Hepatic stellate cell (primary cell): ENCODE data around the gene ATG10.
"Not testable (repeated sequence)": the region's sequence is repeated elsewhere in the genome, so short reads cannot be mapped to it uniquely, and the experiment has no call there.

Source experiments
- DNase-seq: peaks from one replicate; pipeline ENCODE4 v3.0.0; 2011; ENCODE audit warnings: low spot score

Gene ATG10

GRCh38 chr5:81971712-81972491, at the start of gene ATG10:
ATG10 (plus strand) TSS chr5:81972023; CDS start chr5:81987571, 15,548 bp downstream.
- peak; percentile 94 for DNase-seq

- no peak for DNase-seq
Measured at GRCh38 chr5:81922854-81923279, 49.0 kb upstream of the ATG10 start.

DNA sequence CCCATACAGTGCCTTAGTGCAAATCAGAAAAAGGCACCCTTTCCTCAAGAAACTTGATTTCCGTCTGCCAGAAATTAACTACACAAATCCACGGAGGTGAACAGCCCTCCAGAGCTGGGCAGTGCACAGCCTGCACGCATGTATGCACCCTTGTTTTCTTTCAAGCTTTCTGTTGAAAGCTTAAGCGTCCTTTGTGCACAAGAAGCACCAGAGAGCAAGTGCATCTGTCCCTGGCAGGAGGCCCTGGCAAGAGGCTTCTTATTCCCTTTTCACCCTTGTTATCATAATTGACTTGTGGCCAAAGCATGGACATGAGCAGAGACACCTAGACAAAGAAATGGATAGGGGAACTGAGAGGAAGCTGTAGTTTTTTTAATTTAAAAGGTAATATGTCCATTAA, 47.4 kb upstream of the ATG10 start:
- no peak for DNase-seq

DNA sequence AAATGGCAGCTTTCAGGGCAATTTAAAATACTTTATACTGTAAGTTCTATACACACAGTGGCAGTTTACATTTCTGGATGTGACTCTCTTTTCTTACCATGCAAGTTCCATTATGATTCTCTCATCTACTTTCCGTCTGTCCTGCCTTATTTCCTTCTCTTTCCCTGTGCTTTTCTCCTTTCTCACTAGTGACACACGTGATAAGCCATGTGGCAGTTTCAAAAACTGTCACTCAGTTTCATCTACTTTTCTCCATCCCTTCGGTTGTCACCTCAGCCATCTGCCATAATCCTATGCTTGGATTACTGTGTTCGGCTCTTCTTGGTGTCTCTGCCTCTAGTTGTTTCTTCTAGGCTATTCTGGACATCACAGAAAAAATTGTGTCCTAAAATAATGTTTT, 46.8 kb upstream of the ATG10 start:
- no peak for DNase-seq

- DNase-seq = no peak
Measured at GRCh38 chr5:81925981-81926380, 45.8 kb upstream of the ATG10 start.

DNA sequence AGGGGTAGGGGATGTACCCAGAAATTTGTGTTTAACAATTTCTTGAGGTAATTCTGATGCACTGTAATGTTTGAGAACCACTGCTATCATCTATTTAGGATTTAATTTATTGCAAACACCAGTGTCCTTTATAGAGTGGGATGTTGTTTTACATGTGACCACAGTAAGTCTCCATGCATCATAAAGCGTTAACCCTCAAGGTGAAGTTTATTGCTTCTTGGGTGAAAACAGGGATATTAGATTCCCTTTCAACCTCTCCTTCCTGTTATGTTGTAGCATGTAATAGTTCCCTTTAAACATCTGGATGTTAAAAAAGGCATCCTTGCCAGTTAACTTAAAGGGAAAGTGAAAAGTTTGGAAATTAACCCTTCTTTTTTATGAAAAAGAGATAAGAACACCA, 35.8 kb upstream of the ATG10 start:
- DNase-seq = no peak

GRCh38 chr5:81936750-81937149, 35.1 kb upstream of the ATG10 start:
- DNase-seq = no peak

DNA sequence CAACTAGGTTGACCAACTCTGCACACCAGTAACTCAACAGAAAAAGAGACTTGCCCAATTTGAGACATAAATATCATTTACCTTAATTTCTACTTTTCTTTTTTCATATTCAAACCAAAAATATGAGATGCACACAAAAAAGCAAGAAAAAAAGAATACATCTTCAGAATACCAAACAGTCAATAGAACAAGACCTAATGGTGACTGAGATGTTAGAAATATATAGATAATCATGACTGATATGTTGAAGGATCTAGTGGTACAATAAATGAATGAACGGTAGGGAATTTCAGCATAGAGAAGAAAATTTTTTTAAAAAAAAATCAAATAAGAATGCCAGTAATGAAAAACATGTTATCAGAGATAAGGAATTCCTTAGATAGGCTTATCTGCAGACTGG, 29.1 kb upstream of the ATG10 start:
- no peak for DNase-seq

DNA sequence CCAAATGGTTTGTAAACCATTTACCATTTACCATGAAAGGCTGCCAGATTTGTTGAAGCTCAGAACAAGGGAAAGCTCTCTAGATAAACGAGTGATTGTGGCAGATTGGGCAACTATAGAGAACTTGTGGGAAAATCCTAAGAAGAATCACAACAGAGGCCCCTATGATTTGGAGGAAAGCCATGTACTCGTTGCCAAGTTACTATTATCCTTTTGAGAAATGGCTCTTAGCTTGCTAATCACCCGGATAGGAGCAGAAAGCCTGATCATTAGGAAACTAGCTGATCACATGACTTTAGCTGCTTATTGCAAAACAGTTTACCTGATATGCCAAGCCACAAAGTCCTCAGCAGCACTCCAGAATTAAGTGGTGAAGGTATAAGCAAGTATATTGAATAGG, 23.5 kb upstream of the ATG10 start:
- no peak for DNase-seq

- no peak for DNase-seq
Measured at GRCh38 chr5:81949462-81949861, 22.4 kb upstream of the ATG10 start.

DNA sequence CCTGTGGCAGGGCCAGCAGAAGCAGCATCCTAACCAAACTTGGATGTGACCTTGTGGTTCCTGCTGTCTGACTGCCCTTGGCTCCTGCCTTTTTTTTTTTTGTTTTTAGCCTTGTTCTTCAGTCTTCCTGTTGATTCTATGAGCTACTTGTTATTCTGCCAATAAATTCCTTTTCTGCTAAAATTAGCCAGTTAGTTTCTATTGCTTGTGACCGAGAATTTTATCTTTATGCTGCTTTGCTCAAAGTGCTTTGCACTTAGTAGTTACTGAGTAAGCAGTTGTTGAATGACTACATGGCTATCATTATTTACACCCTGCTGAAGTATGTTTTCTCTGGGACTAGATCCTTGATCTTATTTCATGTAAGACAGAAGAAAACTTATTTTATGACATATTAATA, 20.8 kb upstream of the ATG10 start:
- no peak for DNase-seq

- not testable (repeated sequence) for DNase-seq
Measured at GRCh38 chr5:81954796-81955195, 17.0 kb upstream of the ATG10 start.

- DNase-seq = not testable (repeated sequence)
Measured at GRCh38 chr5:81958129-81958528, 13.7 kb upstream of the ATG10 start.

DNA sequence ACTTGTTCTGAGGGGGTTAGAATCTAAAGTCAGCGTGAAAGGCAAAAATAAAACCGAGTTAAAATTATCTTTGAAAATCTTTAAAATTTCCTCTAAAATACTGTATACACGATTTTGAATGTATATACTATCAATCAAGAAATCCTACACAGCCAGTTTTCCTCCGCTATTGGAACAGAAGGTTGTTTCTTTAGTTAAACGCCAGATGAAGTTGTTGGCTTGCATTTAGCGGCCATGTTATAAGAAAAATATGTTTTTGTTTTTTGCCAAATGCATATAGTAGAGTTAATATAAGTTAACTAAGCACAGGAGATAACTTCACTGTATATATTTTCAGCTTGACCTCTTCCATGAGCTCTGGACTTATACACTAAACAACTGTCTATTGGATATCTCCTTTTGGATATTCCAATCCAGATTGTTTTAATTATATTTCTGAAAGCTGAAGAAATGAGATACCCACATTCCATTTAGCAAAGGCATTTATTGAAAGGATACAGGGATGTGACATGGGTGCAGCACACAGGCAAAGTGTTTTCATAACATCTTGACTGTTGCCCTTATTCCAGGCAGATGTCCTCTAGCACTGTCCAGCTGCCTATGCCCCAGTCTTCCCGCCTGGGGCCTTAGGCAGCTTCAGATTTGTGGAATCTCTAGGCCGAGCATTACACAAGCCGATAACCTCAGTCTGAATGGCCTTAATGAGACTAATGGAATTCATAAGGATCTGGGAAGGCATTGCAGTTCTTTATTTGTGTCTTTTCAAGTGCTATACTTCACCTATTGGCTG, 10.0 kb upstream of the ATG10 start:
- no peak for DNase-seq

DNA sequence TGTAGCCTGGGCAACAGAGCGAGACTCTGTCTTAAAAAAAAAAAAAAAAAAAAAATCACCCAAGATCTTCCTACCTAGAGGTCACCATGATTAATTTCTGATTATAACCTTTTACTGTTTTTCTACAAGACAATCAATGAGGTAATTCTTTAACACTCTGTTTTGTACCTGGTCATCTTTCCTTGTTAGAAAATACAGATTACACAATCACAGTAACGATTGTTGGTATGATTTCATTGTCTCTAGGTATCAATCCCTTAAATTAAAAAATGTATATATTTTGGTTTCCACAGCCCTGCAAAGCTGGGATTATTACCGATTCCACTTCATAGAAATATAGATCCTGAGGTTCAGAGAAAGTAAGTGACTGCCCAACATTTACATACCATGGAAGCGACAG, 8.3 kb upstream of the ATG10 start:
- no peak for DNase-seq

DNA sequence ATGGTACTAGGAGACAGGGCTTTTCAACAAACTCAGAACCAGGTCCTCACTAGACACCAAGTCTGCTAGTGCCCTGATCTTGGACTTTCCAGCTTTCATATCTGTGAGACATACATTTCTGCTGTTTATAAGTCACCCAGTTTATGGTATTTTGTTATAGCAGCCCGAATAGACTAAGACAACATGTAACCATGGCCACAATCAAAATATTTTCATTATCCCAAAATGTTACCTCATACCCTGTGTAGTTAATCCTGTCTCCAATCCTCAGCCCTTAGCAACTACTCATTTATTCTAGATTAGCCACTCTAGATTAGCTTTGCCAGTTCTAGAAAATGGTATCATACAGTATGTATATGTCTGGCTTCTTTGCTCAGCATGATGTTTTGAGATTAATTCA, 6.3 kb upstream of the ATG10 start:
- DNase-seq = no peak

DNA sequence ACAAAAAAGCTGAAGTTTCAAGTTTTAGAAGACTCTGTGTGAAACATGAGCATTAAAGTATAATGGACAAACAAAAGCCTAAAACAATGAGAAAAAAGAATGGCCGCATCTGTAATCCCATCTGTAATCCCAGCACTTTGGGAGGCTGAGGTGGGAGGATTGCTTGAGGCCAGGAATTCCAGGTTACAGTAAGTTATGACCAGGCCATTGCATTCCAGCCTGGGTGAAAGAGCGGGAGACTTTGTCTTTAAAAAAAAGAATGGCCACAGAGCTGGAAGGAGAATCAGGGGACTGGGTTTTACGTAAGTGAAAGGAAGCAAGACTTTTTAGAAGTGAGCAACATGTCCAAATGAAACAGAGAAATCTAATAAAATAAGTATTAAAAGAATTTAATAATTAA, 2.6 kb upstream of the ATG10 start:
- no peak for DNase-seq

- no peak for DNase-seq
Measured at GRCh38 chr5:81969912-81970311, 1.9 kb upstream of the ATG10 start.

DNA sequence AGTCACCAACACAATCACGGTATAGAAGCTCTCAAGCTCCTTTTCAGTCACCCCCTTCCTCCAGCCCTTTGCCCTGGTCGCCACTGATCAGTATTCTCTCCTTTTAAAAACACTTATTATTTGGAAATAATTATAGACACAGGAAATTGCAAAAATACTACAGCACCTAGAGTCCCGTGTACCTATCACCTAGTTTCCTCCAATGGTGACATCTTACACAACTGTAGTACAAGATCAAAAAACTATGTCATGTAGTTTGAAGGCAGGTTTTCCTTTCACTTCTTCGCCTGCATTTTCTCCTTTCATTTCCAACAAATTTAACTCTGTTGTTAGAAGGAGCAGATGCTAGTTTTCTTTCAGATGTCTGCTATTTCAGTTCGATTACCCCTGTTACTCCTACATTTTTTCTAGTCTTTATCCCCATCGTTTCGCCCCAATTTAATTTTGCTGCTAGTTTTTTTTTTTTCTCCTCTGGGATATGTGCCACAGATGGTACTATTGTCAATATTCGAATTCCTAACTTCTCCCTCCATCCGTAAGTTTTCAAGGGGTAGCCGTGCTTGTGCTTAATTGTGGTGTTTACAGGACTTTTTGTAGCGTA, 612 bp upstream of the ATG10 start:
- peak; percentile 37 for DNase-seq

DNA sequence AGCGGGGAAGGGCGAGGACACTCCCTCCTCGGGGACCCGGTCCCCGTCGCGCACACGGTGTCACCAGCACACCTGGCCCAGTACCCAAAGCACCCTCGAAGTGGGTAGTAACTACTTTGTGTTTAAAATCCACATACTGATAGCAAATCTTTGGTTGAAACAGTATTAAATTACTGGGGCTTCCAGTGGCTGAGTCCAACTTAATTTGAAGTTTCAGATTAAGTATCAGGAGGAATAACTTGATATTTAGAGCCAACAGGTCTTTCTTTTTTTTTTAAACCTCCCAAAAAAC, 615 bp downstream of the ATG10 start:
- DNase-seq = no peak

- no peak for DNase-seq
Measured at GRCh38 chr5:81980160-81980559, 8.3 kb downstream of the ATG10 start.

DNA sequence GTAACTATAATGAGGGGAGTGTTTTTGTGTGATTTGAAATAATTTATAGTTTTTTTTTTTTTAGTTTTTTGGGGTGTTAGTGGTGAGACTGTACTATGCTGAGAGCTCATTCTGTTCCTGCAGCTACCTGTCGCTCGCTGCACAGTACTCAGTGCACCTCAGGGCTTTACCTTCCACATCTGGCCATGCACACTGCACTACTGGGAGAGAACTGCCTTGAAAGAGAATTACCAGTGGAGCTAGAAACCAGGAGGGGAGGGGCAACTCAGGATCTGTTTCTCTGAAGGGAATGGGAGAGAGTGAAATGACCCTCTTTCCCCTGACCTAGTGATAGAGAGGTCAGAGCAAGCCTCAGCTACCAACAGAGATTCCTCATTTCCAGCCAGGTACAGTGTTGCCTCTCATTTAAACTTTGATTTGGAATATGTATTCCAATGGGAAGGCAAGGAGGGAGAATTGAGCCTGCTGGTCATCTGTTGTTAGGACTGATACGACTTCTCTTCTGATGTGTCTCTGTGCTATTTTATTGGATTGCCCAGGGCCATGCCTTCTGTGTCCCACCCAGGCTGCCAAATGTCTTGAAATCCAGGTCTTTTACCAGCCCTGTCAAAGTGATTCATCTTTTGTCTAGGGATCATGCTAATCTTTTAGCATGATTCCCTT, 8.9 kb downstream of the ATG10 start:
- DNase-seq = no peak

DNA sequence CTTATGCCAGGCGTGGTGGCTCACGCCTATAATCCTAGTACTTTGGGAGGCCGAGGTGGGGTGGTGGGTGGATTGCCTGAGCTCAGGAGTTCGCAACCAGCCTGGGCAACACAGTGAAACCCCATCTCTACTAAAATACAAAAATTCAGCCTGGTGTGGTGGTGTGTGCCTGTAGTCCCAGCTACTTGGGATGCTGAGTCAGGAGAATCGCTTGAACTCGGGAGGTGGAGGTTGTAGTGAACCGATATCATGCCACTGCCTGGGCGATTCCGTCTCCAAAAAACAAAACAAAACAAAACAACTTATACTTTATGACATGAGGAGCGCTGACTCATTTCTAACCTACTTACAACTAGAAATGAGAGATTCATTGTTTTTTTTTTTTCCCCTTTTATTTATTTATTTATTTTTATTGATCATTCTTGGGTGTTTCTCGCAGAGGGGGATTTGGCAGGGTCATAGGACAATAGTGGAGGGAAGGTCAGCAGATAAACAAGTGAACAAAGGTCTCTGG, 10.4 kb downstream of the ATG10 start:
- DNase-seq = not testable (repeated sequence)
